ENCODE data around the gene RAI1. TPM values are rescaled to one million over a fixed set of nuclear protein-coding genes. Genes with fewer than 3 reads are reported as not detected.

The RAI1 gene
- total RNA-seq, 1 donor from 2014 or later: 29.2 TPM

GRCh38 chr17:17666111-17666714 is 15.0 kb upstream of the RAI1 start:
- H3K4me3 ChIP-seq: no peak overlapping the region
- no peaks in the 10 kb centered on the region for H3K9me3 ChIP-seq
- no peaks in the 10 kb centered on the region for H3K27me3 ChIP-seq
- TF ChIP-seq POLR2AphosphoS5 (IDR thresholded peaks at IDR 0.05; ENCODE audit: insufficient read depth in 1 of 2, low read depth in 1 of 2) (no peak), CTCF (IDR thresholded peaks at IDR 0.05) (no peak), POLR2A (IDR thresholded peaks at IDR 0.05) (no peak)
- no peak overlapping the region for H3K27ac ChIP-seq
- no peak for DNase-seq (ENCODE audit: extremely low spot score in 2 of 2)
- peaks cover 8% of the 10 kb centered on the region for H3K4me1 ChIP-seq
- intact Hi-C loops (cut with DNase I): no loop called here
- H3K36me3 ChIP-seq: no peaks in the 10 kb centered on the region

GRCh38 chr17:17667231-17667630 is 14.0 kb upstream of the RAI1 start:
- no peak for TF ChIP-seq POLR2AphosphoS5 (IDR thresholded peaks at IDR 0.05; ENCODE audit: insufficient read depth in 1 of 2, low read depth in 1 of 2)
- TF ChIP-seq CTCF (IDR thresholded peaks at IDR 0.05): no peak
- TF ChIP-seq POLR2A (IDR thresholded peaks at IDR 0.05): no peak
- Histone ChIP-seq H3K36me3 (no peaks in the 10 kb centered on the region), H3K9me3 (no peaks in the 10 kb centered on the region), H3K4me3 (no peak overlapping the region), H3K27ac (no peak overlapping the region), H3K4me1 (peaks cover 8% of the 10 kb centered on the region), H3K27me3 (no peaks in the 10 kb centered on the region)
- DNase-seq (ENCODE audit: extremely low spot score in 2 of 2): no peak
- intact Hi-C loops (cut with DNase I): no loop called here

- H3K9me3 ChIP-seq: no peaks in the 10 kb centered on the region
- intact Hi-C loops (cut with DNase I): no loop called here
- DNase-seq (ENCODE audit: extremely low spot score in 2 of 2): no peak
- H3K27me3 ChIP-seq: no peaks in the 10 kb centered on the region
- H3K36me3 ChIP-seq: no peaks in the 10 kb centered on the region
- peaks cover 8% of the 10 kb centered on the region for H3K4me1 ChIP-seq
- TF ChIP-seq CTCF (IDR thresholded peaks at IDR 0.05) (no peak), POLR2AphosphoS5 (IDR thresholded peaks at IDR 0.05; ENCODE audit: insufficient read depth in 1 of 2, low read depth in 1 of 2) (no peak), POLR2A (IDR thresholded peaks at IDR 0.05) (no peak)
- H3K27ac ChIP-seq: no peak overlapping the region
- H3K4me3 ChIP-seq: no peak overlapping the region
Observed at GRCh38 chr17:17667947-17668346, 13.3 kb upstream of the RAI1 start.

DNA sequence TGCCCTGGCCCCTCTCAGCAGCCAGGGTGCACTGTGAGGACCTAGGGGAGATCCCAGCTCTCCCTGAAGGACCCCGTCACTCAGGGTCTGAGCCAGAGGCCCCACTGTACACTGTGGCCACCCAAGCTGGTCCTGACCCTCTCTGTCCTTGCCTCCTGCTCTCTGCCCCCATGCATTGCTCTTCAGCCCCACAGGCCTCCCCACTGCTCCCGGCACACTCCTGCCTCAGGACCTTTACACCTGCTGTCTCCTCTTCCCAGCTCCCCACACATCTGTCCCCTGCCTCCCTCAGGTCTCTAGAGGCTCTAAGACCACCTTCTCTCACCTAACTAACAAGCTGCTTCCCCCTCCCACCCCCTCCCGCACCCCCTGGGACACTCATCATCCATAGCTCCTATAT is 12.9 kb upstream of the RAI1 start:
- Histone ChIP-seq H3K4me1 (peaks cover 4% of the 10 kb centered on the region), H3K27ac (no peak overlapping the region), H3K4me3 (no peak overlapping the region), H3K36me3 (no peaks in the 10 kb centered on the region), H3K27me3 (no peaks in the 10 kb centered on the region), H3K9me3 (no peaks in the 10 kb centered on the region)
- intact Hi-C loops (cut with DNase I): no loop called here
- no peak for DNase-seq (ENCODE audit: extremely low spot score in 2 of 2)
- TF ChIP-seq POLR2A (IDR thresholded peaks at IDR 0.05) (no peak), POLR2AphosphoS5 (IDR thresholded peaks at IDR 0.05; ENCODE audit: insufficient read depth in 1 of 2, low read depth in 1 of 2) (no peak), CTCF (IDR thresholded peaks at IDR 0.05) (no peak)

GRCh38 chr17:17668775-17669579 is 12.3 kb upstream of the RAI1 start:
- Histone ChIP-seq H3K36me3 (no peaks in the 10 kb centered on the region), H3K9me3 (no peaks in the 10 kb centered on the region), H3K4me1 (no peaks in the 10 kb centered on the region), H3K27me3 (no peaks in the 10 kb centered on the region), H3K27ac (no peak overlapping the region), H3K4me3 (no peak overlapping the region)
- DNase-seq (ENCODE audit: extremely low spot score in 2 of 2): no peak
- intact Hi-C loops (cut with DNase I): no loop called here
- TF ChIP-seq POLR2A (IDR thresholded peaks at IDR 0.05): no peak
- no peak for TF ChIP-seq POLR2AphosphoS5 (IDR thresholded peaks at IDR 0.05; ENCODE audit: insufficient read depth in 1 of 2, low read depth in 1 of 2)
- no peak for TF ChIP-seq CTCF (IDR thresholded peaks at IDR 0.05)
